KOPT-K1 (cell line): ENCODE results near the gene RHAG.
"Not testable (repeated sequence)": the region's sequence is repeated elsewhere in the genome, so short reads cannot be mapped to it uniquely, and the experiment has no call there.

Experiments used
- H3K27ac ChIP-seq: fragments of 200-600 bp; sonication (generic); 2 replicates; pipeline ENCODE4 v1.5.1; 2016; ENCODE audit warnings: antibody characterized with exemption, mild to moderate bottlenecking, low read depth, low read length; ENCODE audit not compliant: poor library complexity, severe bottlenecking
- H3K36me3 ChIP-seq: fragments of 200-600 bp; sonication (generic); 2 replicates; pipeline ENCODE4 v1.5.1; 2017; ENCODE audit warnings: antibody characterized with exemption, mild to moderate bottlenecking, low read length, moderate library complexity; ENCODE audit not compliant: insufficient read depth
- H3K9me3 ChIP-seq: fragments of 200-600 bp; sonication (generic); 2 replicates; pipeline ENCODE4 v1.5.1; 2017; ENCODE audit warnings: antibody characterized with exemption, low read length, mild to moderate bottlenecking; ENCODE audit not compliant: insufficient read depth, poor library complexity, severe bottlenecking

The RHAG gene

DNA sequence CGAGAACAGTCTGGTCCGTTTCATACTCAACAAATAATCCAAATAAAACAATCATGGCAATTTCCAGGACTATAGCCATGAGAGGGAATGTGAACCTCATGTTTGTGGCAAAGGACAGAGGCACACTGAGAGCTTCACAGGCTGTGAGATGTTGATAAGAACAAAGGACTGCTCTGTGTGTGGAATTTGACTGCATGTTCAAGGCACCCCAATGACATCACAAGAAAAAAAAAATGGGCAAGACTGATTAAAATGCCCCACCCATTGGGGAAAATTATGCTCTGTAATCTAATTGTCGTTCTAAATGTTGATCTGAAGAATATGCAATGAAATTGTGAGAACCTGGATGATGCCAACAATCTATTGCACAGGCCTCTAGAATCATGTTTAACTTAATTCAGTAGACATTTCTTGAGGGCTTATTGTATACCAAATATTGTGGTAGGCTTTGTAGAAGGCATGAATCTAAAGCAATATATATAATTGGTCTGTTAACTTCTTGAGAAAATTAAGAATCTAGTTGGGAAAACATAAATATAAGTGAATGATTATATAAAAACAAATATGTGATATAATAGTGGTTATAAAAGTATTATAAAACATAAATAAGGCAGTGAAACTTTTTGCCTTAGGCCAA, at the start of gene RHAG:
Gene RHAG (minus strand): TSS at position 127 of the 637 bp plus-strand sequence. CDS start 27 bp downstream, at position 100.
- Histone ChIP-seq H3K27ac (no peak within 1 kb of the TSS), H3K9me3 (no peaks in the 10 kb centered on the region), H3K36me3 (no peaks in the 10 kb centered on the region)

GRCh38 chr6:49676671-49677281, 40.1 kb upstream of the RHAG start:
- Histone ChIP-seq H3K27ac (no peak overlapping the region), H3K9me3 (no peaks in the 10 kb centered on the region), H3K36me3 (no peaks in the 10 kb centered on the region)

- Histone ChIP-seq H3K9me3 (no peaks in the 10 kb centered on the region), H3K36me3 (no peaks in the 10 kb centered on the region), H3K27ac (no peak overlapping the region)
Measured at GRCh38 chr6:49675816-49676215, 39.2 kb upstream of the RHAG start.

- Histone ChIP-seq H3K27ac (no peak overlapping the region), H3K36me3 (no peaks in the 10 kb centered on the region), H3K9me3 (no peaks in the 10 kb centered on the region)
Measured at GRCh38 chr6:49668083-49668511, 31.5 kb upstream of the RHAG start.

- Histone ChIP-seq H3K36me3 (no peaks in the 10 kb centered on the region), H3K27ac (no peak overlapping the region)
Measured at GRCh38 chr6:49666930-49667757, 30.5 kb upstream of the RHAG start.

DNA sequence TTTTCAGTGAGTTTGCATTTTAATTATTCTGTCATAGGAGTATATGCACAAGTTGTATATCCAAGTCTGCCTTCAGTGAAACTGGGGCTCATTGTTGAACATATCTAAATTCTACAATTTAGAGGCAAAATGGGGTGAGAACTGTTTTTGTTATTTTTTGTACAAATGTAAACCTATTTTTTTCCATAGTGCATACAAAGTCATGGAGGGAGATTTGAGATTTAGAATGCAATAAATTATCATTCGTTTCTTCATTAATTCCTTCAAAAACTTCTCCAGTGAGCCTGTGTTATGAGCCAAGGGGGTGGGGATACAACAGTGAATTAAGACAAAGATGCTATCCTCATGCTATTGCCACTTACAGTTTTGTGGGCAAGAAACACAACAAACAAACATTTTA, 29.8 kb upstream of the RHAG start:
- Histone ChIP-seq H3K27ac (no peak overlapping the region), H3K9me3 (no peaks in the 10 kb centered on the region), H3K36me3 (no peaks in the 10 kb centered on the region)

More at GRCh38 chr6:49666930-49667757, 30.5 kb upstream of the RHAG start:
- H3K9me3 ChIP-seq, result no peaks in the 10 kb centered on the region

GRCh38 chr6:49664817-49665216, 28.2 kb upstream of the RHAG start:
- no peaks in the 10 kb centered on the region for H3K9me3 ChIP-seq
- H3K36me3 ChIP-seq, result no peaks in the 10 kb centered on the region
- H3K27ac ChIP-seq, result no peak overlapping the region

DNA sequence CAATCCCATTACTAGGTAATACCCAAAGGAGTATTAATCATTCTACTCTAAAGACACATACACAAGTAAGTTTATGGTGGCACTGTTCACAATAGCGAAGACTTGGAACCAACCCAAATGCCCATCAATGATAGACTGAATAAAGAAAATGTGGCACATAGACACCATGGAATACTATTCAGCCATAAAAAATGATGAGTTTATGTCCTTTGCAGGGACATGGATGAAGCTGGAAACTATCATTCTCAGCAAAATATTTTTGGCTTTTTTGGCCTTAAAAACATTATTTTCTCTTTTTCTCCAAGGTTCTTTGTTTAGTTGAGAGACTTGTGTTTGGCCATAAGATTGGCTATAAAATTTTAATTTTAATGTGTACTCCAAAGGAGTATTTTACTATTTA, 27.4 kb upstream of the RHAG start:
- H3K9me3 ChIP-seq, H3K36me3 ChIP-seq, H3K27ac ChIP-seq: not testable (repeated sequence)

GRCh38 chr6:49662892-49663261, 26.2 kb upstream of the RHAG start:
- Histone ChIP-seq H3K27ac (no peak overlapping the region), H3K36me3 (no peaks in the 10 kb centered on the region), H3K9me3 (no peaks in the 10 kb centered on the region)

GRCh38 chr6:49662231-49662891, 25.7 kb upstream of the RHAG start:
- Histone ChIP-seq H3K27ac (no peak overlapping the region), H3K9me3 (no peaks in the 10 kb centered on the region), H3K36me3 (no peaks in the 10 kb centered on the region)

DNA sequence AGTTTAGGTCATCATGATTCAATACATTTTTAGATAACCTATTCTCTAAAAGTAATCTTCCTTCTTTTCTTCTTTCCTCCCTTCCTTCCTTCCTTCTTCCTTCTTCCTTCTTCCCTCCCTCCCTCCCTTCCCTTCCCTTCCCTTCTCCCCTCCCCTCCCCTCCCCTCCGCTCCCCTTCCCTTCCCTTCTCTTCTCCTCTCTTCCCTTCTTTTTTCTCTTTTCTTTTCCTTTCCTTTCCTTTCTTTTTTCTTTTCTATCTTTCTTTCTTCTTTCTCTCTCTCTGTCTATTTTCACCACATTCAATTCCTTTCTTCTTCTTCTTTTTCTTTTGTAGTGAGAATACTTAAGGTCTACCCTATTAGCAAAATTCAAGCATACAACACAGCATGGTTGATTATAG, 17.3 kb upstream of the RHAG start:
- no peak overlapping the region for H3K27ac ChIP-seq
- H3K36me3 ChIP-seq, result no peaks in the 10 kb centered on the region

DNA sequence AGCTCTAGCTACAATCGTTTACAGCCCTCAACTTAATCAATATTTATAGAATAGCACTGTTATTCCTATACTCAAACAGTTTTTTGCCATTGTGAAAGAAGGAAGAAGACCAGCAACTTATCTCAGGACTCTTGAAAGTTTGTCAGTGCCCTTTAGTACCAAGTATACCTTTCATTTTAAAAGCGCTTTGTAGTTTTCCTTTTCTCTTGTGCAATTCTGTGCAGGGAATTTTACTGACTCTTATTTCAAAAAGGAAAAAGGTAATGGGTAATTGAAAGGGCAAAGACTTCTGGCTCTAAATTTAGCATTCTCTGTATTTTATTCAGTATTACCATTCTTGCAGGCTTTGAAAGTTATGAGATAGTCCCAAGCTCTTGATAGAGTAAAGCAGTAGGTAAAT, 16.8 kb upstream of the RHAG start:
- no peaks in the 10 kb centered on the region for H3K36me3 ChIP-seq
- no peak overlapping the region for H3K27ac ChIP-seq
- no peaks in the 10 kb centered on the region for H3K9me3 ChIP-seq

More for the DNA sequence above, 17.3 kb upstream of the RHAG start:
- H3K9me3 ChIP-seq, result no peaks in the 10 kb centered on the region

- no peak overlapping the region for H3K27ac ChIP-seq
- no peaks in the 10 kb centered on the region for H3K9me3 ChIP-seq
- H3K36me3 ChIP-seq, result no peaks in the 10 kb centered on the region
Measured at GRCh38 chr6:49651239-49651638, 14.6 kb upstream of the RHAG start.

GRCh38 chr6:49649988-49650387, 13.3 kb upstream of the RHAG start:
- Histone ChIP-seq H3K27ac (no peak overlapping the region), H3K9me3 (no peaks in the 10 kb centered on the region), H3K36me3 (no peaks in the 10 kb centered on the region)

GRCh38 chr6:49648036-49648435, 11.4 kb upstream of the RHAG start:
- H3K27ac ChIP-seq, result no peak overlapping the region
- no peaks in the 10 kb centered on the region for H3K9me3 ChIP-seq

More at GRCh38 chr6:49648036-49648435, 11.4 kb upstream of the RHAG start:
- no peaks in the 10 kb centered on the region for H3K36me3 ChIP-seq
